Thyroid gland (tissue), 4 donors: ENCODE measurements around the gene RYR2.

Experiments
- POLR2A ChIP-seq, 2 donors: fragments of 450-650 bp; IDR thresholded peaks; one replicate each; pipeline ENCODE4 v1.6.1; 2017; ENCODE audit warnings: antibody characterized with exemption in 2 of 2, mild to moderate bottlenecking in 2 of 2, moderate library complexity in 1 of 2
- TF ChIP-seq, protein P1 (sequence below), 6 experiments: fragments of 200-600 bp in 3 of 6; fragments of 450-650 bp in 3 of 6; sonication (generic) in 3 of 6; IDR thresholded peaks; one replicate each; pipeline ENCODE4 v1.5.1; 2016 to 2019; ENCODE audit warnings: antibody characterized with exemption in 6 of 6, mild to moderate bottlenecking in 2 of 6, inconsistent platforms in 1 of 6, moderate library complexity in 1 of 6

DNA sequence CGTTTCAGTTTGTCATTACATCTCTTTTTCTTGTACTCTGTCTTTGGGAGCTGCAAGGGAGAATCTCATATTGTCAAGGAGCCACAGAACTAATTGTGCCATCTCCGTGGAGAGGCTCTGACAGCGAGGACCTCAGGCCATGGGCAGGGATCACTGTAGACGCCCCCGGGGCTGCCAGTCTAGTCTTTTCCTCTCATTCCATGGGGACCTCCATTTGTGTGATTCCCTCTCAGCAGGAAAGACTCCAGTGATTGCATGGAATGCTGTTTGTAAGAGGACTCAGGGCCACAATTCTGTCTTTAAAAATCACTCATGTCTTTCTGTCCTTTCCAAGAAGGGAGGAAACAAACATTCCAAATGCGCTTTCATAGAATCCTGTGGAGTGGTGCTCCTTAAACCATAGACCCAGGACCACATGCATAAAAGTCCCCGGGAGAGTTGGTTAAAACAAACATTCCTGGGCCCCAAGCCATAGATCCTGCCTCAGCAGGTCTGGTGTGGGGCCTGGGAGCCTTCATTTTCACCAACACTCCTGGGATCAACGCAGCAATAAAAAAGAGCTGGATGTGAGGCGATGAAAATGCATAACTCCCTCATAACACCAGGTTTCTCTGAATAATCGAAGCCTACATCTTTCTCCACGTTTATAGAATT, 744.2 kb downstream of the RYR2 start:
- TF ChIP-seq, protein P1, sequence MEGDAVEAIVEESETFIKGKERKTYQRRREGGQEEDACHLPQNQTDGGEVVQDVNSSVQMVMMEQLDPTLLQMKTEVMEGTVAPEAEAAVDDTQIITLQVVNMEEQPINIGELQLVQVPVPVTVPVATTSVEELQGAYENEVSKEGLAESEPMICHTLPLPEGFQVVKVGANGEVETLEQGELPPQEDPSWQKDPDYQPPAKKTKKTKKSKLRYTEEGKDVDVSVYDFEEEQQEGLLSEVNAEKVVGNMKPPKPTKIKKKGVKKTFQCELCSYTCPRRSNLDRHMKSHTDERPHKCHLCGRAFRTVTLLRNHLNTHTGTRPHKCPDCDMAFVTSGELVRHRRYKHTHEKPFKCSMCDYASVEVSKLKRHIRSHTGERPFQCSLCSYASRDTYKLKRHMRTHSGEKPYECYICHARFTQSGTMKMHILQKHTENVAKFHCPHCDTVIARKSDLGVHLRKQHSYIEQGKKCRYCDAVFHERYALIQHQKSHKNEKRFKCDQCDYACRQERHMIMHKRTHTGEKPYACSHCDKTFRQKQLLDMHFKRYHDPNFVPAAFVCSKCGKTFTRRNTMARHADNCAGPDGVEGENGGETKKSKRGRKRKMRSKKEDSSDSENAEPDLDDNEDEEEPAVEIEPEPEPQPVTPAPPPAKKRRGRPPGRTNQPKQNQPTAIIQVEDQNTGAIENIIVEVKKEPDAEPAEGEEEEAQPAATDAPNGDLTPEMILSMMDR (IDR thresholded peaks at IDR 0.05) = no peak
- peak in 1 of 2 donors; percentile 75 for TF ChIP-seq POLR2A (IDR thresholded peaks at IDR 0.05)
